ENCODE data around the gene RTN4IP1. TPM values are rescaled to one million over a fixed set of nuclear protein-coding genes. Genes with fewer than 3 reads are reported as not detected.

Gene RTN4IP1, protein sequence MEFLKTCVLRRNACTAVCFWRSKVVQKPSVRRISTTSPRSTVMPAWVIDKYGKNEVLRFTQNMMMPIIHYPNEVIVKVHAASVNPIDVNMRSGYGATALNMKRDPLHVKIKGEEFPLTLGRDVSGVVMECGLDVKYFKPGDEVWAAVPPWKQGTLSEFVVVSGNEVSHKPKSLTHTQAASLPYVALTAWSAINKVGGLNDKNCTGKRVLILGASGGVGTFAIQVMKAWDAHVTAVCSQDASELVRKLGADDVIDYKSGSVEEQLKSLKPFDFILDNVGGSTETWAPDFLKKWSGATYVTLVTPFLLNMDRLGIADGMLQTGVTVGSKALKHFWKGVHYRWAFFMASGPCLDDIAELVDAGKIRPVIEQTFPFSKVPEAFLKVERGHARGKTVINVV
- polyA plus RNA-seq (2012; ENCODE audit: missing spikeins): 7.3 TPM

DNA sequence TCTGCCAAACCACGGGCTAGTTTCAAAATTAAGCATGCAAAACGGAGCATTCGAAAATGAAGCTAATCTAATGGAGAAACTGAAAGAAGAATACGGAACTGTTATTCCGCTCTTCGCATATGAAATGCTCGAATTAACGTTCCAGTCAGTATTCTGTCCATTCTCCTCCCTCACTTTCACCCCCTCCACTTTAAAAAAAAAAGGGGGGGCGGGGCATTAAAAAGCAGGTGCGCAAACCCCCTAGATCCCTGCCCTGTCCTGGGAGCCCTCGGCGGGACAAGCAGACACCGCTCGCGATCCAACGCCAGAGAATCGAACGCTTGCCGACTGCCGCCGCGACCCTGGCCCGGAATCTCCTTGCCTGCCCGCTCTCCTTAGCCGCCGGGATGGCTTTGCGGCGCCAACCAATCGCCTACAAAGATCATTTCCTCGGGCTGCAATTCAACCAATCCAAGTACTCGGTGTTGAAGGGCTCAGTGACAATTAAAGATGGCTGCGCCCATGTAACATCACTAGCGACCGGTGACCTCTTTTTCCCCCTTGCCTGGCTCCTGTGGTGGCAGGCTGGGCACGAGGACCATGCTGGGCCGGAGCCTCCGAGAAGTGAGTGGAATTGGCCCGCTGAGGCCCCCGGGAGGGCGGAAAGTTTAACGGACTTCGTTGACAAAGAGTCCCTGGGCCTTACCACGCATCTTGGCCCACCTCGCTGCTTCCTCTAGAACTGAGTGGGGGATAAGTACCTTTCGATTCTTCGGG, at the start of gene RTN4IP1, which contains the start of gene QRSL1:
Gene RTN4IP1 (minus strand): TSS at position 396 of the 756 bp plus-strand sequence. CDS start 477 bp downstream, outside the sequence.
Gene QRSL1 (plus strand): TSS at position 476 of the 756 bp plus-strand sequence. CDS start 104 bp downstream, at position 580.
- peak; percentile 95 for FAIRE-seq

DNA sequence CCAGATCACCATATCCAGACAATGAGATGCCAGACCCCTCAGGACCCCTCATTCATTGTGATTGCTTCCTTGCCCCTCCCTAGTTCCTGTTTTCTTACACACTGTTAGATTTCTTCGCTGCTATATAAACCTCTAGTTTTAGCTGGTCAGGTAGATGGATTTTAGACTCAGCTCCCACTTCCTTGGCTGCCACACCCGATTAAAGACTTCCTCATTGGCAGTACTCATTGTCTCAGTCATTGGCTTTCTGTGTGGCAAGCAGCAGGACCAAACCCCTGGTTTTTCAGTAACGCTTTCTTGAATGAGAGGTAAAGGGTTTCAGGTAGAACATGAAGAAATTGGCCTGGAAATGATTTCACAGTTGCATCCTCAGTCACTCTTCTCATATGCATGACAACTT, 48.0 kb upstream of the RTN4IP1 start:
- FAIRE-seq (no peak), DNase-seq (ENCODE audit: insufficient read length) (no peak)
- no peak for TF ChIP-seq POLR2AphosphoS5 (IDR thresholded peaks at IDR 0.05; ENCODE audit: low read depth, low read length)
- no peak for TF ChIP-seq POLR2A (IDR thresholded peaks at IDR 0.05; ENCODE audit: low read depth, low read length)
- TF ChIP-seq TAF1 (IDR thresholded peaks at IDR 0.05; ENCODE audit: borderline replicate concordance, low read depth, low read length): no peak

More for the DNA sequence above, at the start of gene RTN4IP1, which contains the start of gene QRSL1:
- TF ChIP-seq POLR2A (IDR thresholded peaks at IDR 0.05; ENCODE audit: low read depth, low read length): peak; percentile 72; the same call in 1 of the 2 replicates
- TF ChIP-seq POLR2AphosphoS5 (IDR thresholded peaks at IDR 0.05; ENCODE audit: low read depth, low read length): peak; percentile 72
- TF ChIP-seq TAF1 (IDR thresholded peaks at IDR 0.05; ENCODE audit: borderline replicate concordance, low read depth, low read length): peak; percentile 83
- DNase-seq (ENCODE audit: insufficient read length): peak; percentile 81

DNA sequence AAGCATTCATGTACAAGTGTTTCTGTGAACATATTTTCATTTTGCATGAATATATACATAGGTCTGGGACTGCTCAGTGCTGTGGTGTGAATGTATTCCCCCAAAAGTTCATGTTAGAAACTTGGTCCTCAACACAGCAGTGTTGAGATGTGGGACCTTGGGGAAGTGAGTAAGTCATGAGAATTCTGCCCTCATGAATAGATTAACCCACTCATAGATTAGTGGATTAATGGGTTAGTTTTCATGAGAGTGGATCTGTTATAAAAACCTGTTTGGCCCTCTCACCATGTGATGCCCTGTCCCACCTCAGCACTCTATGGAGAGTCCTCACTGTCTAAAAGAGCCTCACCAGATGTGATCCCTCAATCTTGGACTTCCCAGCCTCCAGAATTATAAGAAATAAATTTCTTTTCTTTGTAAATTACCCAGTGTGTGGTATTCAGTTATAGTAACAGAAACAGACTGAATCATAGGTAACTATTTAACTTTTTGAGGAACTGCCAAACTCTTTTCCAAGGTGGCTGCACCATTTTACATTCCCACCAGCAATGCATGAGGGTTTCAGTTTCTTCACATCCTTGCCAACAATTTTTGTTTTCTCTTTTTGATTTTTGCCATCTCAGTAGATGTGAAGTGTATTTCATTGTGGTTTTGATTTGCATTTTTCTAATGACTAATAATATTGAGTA, 45.4 kb upstream of the RTN4IP1 start:
- TF ChIP-seq POLR2A (IDR thresholded peaks at IDR 0.05; ENCODE audit: low read depth, low read length) (no peak), TAF1 (IDR thresholded peaks at IDR 0.05; ENCODE audit: borderline replicate concordance, low read depth, low read length) (no peak), POLR2AphosphoS5 (IDR thresholded peaks at IDR 0.05; ENCODE audit: low read depth, low read length) (no peak)
- no peak for DNase-seq (ENCODE audit: insufficient read length)
- no peak for FAIRE-seq

DNA sequence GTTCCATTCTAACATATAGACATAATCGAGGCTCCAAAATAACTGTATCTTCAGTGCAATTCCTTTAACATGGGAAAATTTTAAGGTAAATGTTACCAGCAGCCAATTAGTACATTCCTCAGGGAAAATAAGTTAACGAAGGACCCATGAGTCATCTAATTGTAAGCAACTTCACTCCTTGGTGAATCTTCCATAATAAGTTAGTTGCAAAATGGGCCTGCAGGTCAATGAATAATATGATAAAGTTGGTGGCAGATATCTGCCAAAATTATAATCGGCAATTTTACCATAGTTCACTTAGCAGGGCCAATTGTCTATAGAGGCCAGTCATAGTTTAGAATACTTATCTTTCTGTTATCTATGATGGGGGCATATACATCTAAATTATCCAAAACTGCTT, 42.4 kb upstream of the RTN4IP1 start:
- TF ChIP-seq POLR2AphosphoS5 (IDR thresholded peaks at IDR 0.05; ENCODE audit: low read depth, low read length) (no peak), POLR2A (IDR thresholded peaks at IDR 0.05; ENCODE audit: low read depth, low read length) (no peak), TAF1 (IDR thresholded peaks at IDR 0.05; ENCODE audit: borderline replicate concordance, low read depth, low read length) (no peak)
- FAIRE-seq: no peak
- DNase-seq (ENCODE audit: insufficient read length): no peak

DNA sequence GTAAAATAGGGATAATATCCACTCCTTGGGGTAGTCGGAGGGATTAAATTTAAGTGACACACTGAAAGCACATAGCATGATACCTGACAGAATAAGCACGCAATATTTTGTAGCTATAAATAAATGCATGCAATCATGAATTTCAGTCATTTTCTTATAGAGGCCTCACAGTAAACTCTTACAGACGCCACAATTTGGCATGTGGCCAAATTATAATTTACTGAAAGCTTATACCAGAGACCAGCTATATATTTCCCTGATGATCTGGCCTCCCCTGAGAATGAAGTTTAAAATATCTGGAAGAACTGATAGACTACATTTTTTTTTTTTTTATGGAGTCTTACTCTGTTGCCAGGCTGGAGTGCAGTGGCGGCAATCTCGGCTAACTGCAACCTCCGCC, 40.9 kb upstream of the RTN4IP1 start:
- DNase-seq (ENCODE audit: insufficient read length): no peak
- no peak for FAIRE-seq
- TF ChIP-seq TAF1 (IDR thresholded peaks at IDR 0.05; ENCODE audit: borderline replicate concordance, low read depth, low read length): no peak
- no peak for TF ChIP-seq POLR2A (IDR thresholded peaks at IDR 0.05; ENCODE audit: low read depth, low read length)
- TF ChIP-seq POLR2AphosphoS5 (IDR thresholded peaks at IDR 0.05; ENCODE audit: low read depth, low read length): no peak

DNA sequence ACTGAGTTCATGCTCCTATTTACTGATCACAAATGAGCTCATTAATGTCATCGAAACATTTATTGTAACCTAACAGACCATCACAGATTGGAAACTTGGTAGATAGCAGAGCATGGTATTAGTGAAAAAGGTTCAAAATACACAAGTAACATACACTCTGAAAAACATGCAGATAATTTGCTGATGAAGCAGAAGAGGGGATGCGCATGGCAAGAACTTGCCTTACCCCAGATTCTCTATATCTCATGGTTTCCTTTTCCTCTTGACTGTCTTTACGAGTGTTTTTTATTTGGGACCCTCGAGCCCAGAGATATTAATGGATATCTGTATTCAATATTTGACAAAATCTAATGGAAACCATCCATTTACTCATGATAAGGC, 37.7 kb upstream of the RTN4IP1 start:
- FAIRE-seq: no peak
- TF ChIP-seq TAF1 (IDR thresholded peaks at IDR 0.05; ENCODE audit: borderline replicate concordance, low read depth, low read length) (no peak), POLR2AphosphoS5 (IDR thresholded peaks at IDR 0.05; ENCODE audit: low read depth, low read length) (no peak)
- DNase-seq (ENCODE audit: insufficient read length): no peak

DNA sequence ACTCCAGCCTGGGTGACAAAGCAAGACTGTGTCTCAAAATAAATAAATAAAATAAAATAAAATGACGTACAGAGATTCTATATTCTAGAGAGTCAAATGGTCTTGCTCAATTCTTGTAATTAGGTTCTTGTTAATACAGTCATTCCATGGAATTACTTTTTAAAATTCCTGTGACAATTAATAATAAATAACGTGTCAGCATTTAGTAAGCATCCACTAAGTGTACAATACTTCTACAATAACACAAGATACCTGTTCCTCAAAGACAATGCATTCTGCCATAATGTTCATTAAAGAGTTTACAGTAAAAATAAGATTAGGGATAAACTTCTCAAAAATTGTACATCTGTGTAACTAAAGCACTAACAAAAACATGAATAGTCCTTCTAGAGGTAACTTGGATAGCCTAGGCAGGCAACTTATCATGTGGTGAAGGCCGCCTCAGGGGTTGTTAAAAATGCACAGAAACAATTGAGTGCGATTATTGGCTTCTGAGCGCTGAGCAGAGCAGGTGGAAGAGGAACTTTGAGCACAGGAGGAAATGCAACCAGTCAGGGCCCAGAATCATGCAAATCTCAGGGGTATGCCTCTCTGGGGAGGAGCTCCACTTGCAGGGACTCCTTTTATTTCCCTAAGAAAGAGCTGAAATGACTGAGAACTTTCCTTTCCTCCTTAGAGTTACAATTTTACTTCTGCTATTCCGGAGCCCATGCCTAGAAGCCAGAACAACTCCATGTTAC, 37.2 kb upstream of the RTN4IP1 start:
- TF ChIP-seq POLR2AphosphoS5 (IDR thresholded peaks at IDR 0.05; ENCODE audit: low read depth, low read length) (no peak), POLR2A (IDR thresholded peaks at IDR 0.05; ENCODE audit: low read depth, low read length) (no peak), TAF1 (IDR thresholded peaks at IDR 0.05; ENCODE audit: borderline replicate concordance, low read depth, low read length) (no peak)
- FAIRE-seq (peak; percentile 93), DNase-seq (ENCODE audit: insufficient read length) (no peak)

DNA sequence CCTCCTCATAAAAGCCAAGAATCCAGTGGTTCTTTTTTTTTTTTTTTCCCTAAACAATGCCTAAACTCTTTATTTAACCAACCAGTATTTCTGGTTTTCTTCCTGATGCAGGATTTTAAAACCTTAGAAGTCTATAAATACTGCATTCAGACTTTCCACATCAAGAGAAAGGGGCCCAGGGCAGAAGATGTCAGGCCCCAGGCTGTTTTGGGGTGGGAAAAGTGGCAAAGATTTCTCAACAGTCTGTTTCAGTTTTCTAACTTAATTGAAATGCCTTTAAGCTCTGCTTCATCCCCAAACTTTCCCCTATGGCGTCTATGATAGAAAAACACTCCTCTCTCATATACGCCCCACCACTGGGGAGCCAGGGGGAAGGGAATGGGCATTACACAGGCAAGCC, 33.2 kb upstream of the RTN4IP1 start:
- DNase-seq (ENCODE audit: insufficient read length) (no peak), FAIRE-seq (no peak)
- TF ChIP-seq TAF1 (IDR thresholded peaks at IDR 0.05; ENCODE audit: borderline replicate concordance, low read depth, low read length) (no peak), POLR2A (IDR thresholded peaks at IDR 0.05; ENCODE audit: low read depth, low read length) (no peak), POLR2AphosphoS5 (IDR thresholded peaks at IDR 0.05; ENCODE audit: low read depth, low read length) (no peak)

DNA sequence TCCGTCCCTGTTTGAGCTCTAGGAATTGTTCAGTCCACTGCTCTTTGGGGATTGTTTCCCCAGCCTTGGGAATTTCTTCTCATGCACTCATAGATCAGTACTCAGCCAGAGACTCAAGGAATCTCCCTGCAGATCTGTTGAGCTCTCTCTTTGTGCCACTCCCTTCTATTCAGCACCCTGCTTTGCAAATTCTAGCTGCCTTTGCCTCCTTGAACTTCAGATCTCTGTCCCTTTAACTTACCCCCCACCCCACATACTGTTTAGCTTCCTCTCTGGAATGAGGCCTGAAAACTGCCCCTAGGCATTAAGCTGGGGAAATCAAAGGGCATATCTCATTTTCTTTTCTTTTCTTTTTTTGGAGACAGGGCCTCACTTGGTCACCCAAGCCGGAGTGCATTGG, 30.6 kb upstream of the RTN4IP1 start:
- TF ChIP-seq POLR2AphosphoS5 (IDR thresholded peaks at IDR 0.05; ENCODE audit: low read depth, low read length) (no peak), POLR2A (IDR thresholded peaks at IDR 0.05; ENCODE audit: low read depth, low read length) (no peak), TAF1 (IDR thresholded peaks at IDR 0.05; ENCODE audit: borderline replicate concordance, low read depth, low read length) (no peak)
- DNase-seq (ENCODE audit: insufficient read length): no peak
- no peak for FAIRE-seq

DNA sequence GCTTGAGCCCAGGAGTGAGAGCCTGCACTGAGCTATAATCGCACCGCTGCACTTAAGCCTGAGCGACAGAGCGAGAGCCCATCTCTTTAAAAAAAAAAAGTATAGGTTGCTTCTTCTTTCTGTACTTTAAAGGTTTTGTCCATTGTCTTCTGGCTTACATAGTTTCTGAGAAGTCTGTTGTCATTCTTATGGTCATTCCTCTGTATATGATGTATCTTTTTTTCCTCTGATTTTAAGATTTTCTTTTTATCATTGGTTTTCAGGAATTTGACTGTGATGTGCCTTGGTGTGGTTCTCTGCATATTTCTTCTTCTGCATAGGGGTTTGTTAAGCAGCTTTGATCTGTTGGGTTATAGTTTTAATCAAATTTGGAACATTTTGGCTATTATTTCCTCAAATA, 29.2 kb upstream of the RTN4IP1 start:
- TF ChIP-seq TAF1 (IDR thresholded peaks at IDR 0.05; ENCODE audit: borderline replicate concordance, low read depth, low read length) (no peak), POLR2A (IDR thresholded peaks at IDR 0.05; ENCODE audit: low read depth, low read length) (no peak), POLR2AphosphoS5 (IDR thresholded peaks at IDR 0.05; ENCODE audit: low read depth, low read length) (no peak)
- DNase-seq (ENCODE audit: insufficient read length): no peak
- no peak for FAIRE-seq

Measured in GM12892 (cell line).